ENCODE results near the gene MACROD2. TPM values are rescaled to one million over a fixed set of nuclear protein-coding genes. Genes with fewer than 3 reads are reported as not detected.

MACROD2 gene
- total RNA-seq, 4 donors from 2014 or later = 12.6 to 60.3 (median 18.9) TPM

GRCh38 chr20:14310977-14311627, 315.8 kb downstream of the MACROD2 start:
- H3K27me3 ChIP-seq = no peaks in the 10 kb centered on the region
- no peaks in the 10 kb centered on the region for H3K36me3 ChIP-seq
- DNase-seq (ENCODE audit: low spot score in 2 of 2) = no peak
- no peaks in the 10 kb centered on the region for H3K4me1 ChIP-seq
- TF ChIP-seq EP300 (IDR thresholded peaks at IDR 0.05) (no peak), POLR2A (IDR thresholded peaks at IDR 0.05) (no peak), POLR2AphosphoS5 (IDR thresholded peaks at IDR 0.05) (no peak), CTCF (IDR thresholded peaks at IDR 0.05) (no peak)
- 92% methylated on average over 5 of the region's 5 CpGs for WGBS
- no peaks in the 10 kb centered on the region for H3K9me3 ChIP-seq
- no peak overlapping the region for H3K4me3 ChIP-seq
- H3K27ac ChIP-seq = no peak overlapping the region

GRCh38 chr20:14312001-14312400, 316.7 kb downstream of the MACROD2 start:
- H3K27ac ChIP-seq = no peak overlapping the region
- 96% methylated on average over 2 of the region's 2 CpGs for WGBS
- H3K4me3 ChIP-seq = no peak overlapping the region
- no peak for DNase-seq (ENCODE audit: low spot score in 2 of 2)
- no peaks in the 10 kb centered on the region for H3K9me3 ChIP-seq
- no peaks in the 10 kb centered on the region for H3K36me3 ChIP-seq
- TF ChIP-seq POLR2A (IDR thresholded peaks at IDR 0.05) = no peak
- no peak for TF ChIP-seq POLR2AphosphoS5 (IDR thresholded peaks at IDR 0.05)
- no peak for TF ChIP-seq EP300 (IDR thresholded peaks at IDR 0.05)
- TF ChIP-seq CTCF (IDR thresholded peaks at IDR 0.05) = no peak
- no peaks in the 10 kb centered on the region for H3K27me3 ChIP-seq
- H3K4me1 ChIP-seq = no peaks in the 10 kb centered on the region

GRCh38 chr20:14313341-14314020, 318.2 kb downstream of the MACROD2 start:
- no peak for TF ChIP-seq EP300 (IDR thresholded peaks at IDR 0.05)
- no peak for TF ChIP-seq POLR2A (IDR thresholded peaks at IDR 0.05)
- TF ChIP-seq POLR2AphosphoS5 (IDR thresholded peaks at IDR 0.05) = no peak
- TF ChIP-seq CTCF (IDR thresholded peaks at IDR 0.05) = no peak
- no peak for DNase-seq (ENCODE audit: low spot score in 2 of 2)
- no peaks in the 10 kb centered on the region for H3K27me3 ChIP-seq
- H3K27ac ChIP-seq = no peak overlapping the region
- no peaks in the 10 kb centered on the region for H3K9me3 ChIP-seq
- 85% methylated on average over 2 of the region's 2 CpGs for WGBS
- H3K4me3 ChIP-seq = no peak overlapping the region
- no peaks in the 10 kb centered on the region for H3K4me1 ChIP-seq
- H3K36me3 ChIP-seq = no peaks in the 10 kb centered on the region

DNA sequence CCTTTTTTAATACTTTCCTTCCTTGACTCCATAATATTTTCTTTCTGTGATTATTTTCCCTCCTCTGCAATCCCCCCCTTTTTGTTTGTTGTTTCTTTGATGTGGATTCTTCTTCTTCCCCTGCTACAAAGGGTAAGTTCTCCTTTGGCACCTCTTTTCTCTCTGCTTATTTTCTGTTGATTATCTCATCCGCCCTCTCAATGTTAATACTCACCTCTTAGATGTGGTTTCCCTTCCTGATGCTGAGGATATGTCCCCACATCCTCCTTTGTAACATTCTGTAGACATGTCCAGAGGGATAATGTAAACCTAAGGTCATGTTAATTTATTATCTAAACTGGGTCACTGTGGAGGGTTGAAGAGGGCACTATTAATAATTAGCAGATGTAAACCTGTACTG, 324.4 kb downstream of the MACROD2 start:
- no peaks in the 10 kb centered on the region for H3K4me1 ChIP-seq
- no peaks in the 10 kb centered on the region for H3K36me3 ChIP-seq
- WGBS = 77% methylated on average over 1 of the region's 1 CpG
- no peaks in the 10 kb centered on the region for H3K27me3 ChIP-seq
- no peak overlapping the region for H3K27ac ChIP-seq
- no peaks in the 10 kb centered on the region for H3K9me3 ChIP-seq
- DNase-seq (ENCODE audit: low spot score in 2 of 2) = no peak
- no peak overlapping the region for H3K4me3 ChIP-seq
- no peak for TF ChIP-seq CTCF (IDR thresholded peaks at IDR 0.05)

GRCh38 chr20:14331646-14332045, 336.3 kb downstream of the MACROD2 start:
- DNase-seq (ENCODE audit: low spot score in 2 of 2) = no peak
- peaks cover 6% of the 10 kb centered on the region for H3K36me3 ChIP-seq
- 83% methylated on average over 6 of the region's 6 CpGs for WGBS
- peaks cover 6% of the 10 kb centered on the region for H3K4me1 ChIP-seq
- TF ChIP-seq CTCF (IDR thresholded peaks at IDR 0.05) (no peak), EP300 (IDR thresholded peaks at IDR 0.05) (no peak), POLR2A (IDR thresholded peaks at IDR 0.05) (no peak), POLR2AphosphoS5 (IDR thresholded peaks at IDR 0.05) (no peak)
- H3K9me3 ChIP-seq = no peaks in the 10 kb centered on the region
- no peak overlapping the region for H3K4me3 ChIP-seq
- no peaks in the 10 kb centered on the region for H3K27me3 ChIP-seq
- no peak overlapping the region for H3K27ac ChIP-seq

Data from suprapubic skin (tissue), 4 donors.